G401.6 (cell line): Measurements from ENCODE around the gene ALAS2.
"Not testable (repeated sequence)": the region's sequence is repeated elsewhere in the genome, so short reads cannot be mapped to it uniquely, and the experiment has no call there.

Experiments
- FAIRE-seq: peaks from 2 replicates; lab custom pipeline; 2012; peaks lifted over from hg19 to GRCh38; lab: Jason Lieb, UNC

The ALAS2 gene

DNA sequence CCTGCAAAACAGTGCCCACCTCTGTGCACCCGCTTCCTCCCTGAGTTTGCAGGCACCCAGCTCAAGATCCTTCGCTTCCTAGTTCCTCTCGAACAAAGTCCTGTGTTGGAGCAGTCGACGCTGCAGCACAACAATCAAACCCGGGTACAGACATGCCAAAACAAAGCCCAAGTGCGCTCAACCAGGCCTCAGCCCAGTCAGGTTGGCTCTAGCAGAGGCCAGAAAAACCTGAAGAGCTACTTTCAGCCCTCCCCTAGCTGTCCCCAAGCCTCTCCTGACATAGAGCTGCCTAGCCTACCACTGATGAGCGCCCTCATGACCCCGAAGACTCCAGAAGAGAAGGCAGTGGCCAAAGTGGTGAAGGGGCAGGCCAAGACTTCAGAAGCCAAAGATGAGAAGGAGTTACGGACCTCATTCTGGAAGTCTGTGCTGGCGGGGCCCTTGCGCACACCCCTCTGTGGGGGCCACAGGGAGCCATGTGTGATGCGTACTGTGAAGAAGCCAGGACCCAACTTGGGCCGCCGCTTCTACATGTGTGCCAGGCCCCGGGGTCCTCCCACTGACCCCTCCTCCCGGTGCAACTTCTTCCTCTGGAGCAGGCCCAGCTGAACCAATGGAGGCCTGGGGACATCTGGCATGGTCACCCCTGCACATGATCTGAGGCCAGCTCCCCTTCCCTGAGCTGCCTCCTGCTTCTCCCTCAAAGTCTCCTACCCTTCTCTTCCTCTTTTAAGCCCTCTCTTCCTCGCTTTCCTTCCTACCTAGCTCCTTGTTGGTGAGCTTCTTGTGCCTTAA lies 23.8 kb downstream of the ALAS2 start:
- no peak for FAIRE-seq

DNA sequence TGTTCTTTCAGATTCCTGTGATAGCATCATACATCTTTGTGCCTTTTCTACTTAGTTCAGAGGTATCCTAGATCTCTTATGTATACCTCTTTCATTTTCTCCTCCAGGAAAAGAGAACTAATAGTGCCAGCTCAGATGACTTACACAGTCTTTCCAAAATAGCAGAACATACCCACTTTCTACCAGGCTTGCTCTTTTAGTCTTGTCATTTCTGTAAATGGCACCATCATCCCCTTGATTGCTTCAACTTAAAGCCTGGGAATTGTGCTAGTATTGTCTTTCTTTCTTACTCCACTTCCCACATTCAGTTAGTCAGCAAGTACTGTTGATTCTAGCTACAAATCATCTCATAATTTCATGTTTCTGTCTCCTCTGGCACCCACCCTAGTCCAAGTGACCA lies 25.5 kb downstream of the ALAS2 start:
- no peak for FAIRE-seq

DNA sequence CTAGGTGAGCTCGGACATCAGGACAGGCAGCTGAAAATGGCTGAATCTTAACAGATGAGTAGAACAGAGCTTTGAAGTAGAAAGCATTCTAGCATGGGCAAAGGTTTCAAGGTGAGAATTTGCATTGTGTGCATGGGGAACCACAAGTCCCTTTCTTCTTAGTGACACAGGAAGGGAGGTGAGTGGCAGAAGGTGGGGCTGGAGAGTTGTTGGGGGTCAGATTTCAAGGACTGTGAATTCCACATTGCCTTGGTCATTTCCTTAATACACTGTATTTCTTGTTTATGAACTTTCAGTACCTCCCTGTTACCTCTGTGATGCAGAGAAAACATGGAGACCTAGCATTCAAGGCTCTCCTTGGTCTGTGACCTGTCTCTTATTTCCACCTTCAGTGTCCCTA lies 26.5 kb downstream of the ALAS2 start:
- FAIRE-seq, result no peak

DNA sequence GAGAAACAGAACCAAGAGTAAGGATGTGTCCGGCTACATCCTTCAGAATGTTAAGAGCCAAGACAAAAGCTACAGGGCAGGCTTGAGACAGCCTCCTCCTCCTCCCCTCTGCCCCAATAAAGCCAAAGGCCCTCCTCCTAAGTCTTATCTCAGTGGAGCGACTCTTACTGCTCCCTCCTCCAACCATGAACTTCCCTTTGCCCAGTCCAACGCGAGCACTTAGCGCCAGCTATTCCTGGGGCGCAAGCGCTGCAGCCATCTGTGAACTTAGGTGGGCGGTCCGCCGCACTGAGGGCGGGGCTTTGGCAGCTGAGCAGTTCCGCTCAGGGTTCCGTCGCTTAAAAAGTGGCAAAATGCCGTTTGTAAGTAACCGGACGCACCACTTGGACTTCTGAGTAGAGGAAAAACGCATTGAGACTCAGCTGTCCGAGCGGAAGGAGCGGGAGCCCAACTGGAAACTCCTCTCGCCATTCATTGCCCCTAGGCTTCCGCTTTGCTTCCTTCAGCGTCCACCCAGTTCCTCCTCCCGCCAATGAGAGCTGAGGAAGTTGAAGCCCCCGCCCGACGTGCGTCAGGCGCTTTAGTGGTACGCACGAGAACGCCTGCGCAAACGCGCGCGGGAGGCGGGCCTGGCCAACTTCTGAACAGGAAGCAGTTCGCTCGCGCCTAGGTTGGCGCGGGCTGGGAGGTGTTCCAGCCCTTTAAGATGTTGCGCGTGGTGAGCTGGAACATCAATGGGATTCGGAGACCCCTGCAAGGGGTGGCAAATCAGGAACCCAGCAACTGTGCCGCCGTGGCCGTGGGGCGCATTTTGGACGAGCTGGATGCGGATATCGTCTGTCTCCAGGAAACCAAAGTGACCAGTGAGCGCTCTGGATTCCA lies 30.8 kb downstream of the ALAS2 start, which contains the start of gene APEX2:
Gene APEX2, plus strand, starts transcription at position 647 of the 882 bp plus-strand sequence. Its CDS starts 60 bp downstream, at position 707.
- FAIRE-seq, result peak; percentile 98

DNA sequence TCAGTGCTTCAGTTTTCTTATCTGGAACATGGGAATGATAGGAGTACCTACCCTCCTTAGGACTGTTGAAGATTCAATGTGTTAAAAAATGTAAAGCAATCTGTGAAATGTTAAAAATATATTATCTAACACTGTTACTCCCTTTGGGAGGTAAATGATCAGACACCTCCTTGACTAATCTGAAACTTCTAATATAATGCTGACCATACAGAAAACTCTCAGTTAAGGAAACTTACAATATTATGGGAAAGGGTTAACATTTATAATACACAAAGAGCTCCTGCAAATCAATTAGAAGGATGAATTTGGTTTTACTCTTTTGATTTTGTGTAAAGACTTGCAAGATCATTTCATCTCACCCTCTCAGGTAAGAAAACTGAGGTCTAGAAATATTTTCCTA lies 35.2 kb downstream of the ALAS2 start:
- no peak for FAIRE-seq

DNA sequence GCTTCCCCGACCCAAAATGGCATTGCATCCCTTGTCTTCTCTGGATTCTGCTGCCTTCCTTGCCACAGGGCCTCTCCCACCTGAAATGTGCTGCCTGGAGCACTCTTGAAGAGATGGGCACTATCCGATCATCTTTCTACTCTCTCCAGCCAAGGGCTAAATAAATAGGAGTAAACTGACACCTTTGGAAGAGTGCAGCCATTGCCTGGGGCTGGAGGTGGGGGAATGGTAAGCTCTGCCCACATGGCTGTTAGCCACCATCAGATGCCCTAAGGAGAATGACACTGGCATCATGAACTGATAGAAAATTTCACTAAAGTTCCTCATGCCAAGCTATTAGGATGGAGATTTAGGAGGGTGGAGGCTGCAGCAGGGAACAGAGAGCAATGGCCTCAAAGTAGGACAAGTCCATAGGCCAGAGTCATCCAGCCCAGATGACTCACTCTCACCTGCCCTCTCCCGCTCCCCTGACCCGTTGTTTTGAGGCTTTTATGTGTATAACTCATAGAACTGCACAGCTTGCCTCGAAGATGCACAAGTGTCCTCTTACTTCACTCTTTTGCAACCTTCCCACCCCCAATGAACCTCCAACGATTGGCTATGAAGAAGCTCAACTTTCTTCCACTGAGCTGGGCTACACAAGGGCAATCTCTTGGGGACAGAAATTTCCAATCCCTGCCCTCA lies 36.0 kb downstream of the ALAS2 start:
- FAIRE-seq, result no peak

DNA sequence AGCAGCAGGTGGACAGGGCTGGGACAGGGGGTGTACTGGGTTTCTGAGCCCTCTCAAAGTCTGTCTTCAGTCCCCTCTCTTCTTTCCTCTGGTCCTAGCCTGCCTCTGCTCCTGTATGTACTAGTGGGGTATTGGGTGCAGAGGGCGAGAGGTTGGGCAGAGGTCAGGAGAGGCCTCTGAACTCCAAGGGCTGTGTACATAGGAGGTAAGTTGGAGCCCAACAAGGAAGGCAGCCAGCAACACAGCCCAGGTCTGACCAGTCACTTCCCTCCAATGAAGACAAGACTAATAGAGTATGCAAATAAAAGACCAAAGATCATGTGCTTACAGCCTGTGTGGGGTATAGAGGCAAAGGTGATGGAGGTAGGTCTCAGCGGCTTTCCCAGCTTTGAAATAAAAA lies 36.7 kb downstream of the ALAS2 start, which contains the start of gene PFKFB1:
Gene PFKFB1, minus strand, starts transcription at position 90 of the 400 bp plus-strand sequence. CDS start 181 bp downstream, outside the sequence.
- no peak for FAIRE-seq

DNA sequence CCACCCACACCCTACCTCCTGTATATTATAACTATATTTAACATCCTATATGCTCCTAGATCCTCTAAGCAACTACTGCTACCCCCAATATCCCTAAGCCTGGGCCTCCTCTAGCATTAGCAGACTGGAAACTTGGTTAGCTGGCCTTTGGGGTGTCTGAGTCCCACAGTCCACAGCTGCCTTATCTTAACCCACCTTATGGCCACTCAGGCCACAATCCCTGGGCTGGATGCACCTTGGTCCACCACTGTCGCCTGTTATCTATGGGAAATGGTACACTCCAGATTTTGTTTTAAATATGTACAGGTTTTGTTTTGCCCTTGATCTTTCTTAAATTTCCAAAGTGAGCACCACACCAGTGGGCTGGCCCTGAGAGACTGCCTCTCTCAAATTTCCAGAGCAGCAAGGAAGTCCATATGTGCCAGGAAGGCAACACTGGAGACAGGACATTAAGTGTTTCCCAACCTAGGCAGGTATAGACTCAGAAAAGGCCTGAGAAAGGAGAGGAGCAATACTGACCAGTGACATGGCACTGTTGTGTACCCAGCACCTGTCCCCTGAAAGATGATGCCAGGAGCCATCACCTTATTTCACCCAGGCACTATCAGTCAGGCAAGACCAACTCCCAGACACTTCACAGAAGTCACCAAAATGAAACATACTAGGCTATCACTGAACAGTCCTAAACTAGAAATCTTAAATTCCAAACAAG lies 37.7 kb downstream of the ALAS2 start:
- no peak for FAIRE-seq

DNA sequence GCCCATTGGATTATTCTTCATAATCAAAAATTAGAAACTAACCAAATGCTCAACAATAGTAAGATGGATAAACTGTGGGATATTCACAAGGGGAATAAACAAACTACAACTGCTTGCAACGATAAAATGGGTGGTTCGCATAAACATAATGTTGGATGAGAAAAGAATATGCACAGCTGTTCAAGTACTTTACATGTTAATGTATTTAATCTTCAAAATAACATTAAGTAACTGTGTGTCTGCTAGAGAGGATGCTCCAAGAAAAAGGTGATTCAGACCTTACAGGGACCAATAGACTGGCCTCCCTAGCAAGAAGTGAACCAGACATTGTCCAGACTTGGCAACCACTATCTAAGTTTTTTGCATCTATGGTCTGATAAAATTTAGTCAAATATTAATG lies 39.1 kb downstream of the ALAS2 start:
- FAIRE-seq, result no peak

DNA sequence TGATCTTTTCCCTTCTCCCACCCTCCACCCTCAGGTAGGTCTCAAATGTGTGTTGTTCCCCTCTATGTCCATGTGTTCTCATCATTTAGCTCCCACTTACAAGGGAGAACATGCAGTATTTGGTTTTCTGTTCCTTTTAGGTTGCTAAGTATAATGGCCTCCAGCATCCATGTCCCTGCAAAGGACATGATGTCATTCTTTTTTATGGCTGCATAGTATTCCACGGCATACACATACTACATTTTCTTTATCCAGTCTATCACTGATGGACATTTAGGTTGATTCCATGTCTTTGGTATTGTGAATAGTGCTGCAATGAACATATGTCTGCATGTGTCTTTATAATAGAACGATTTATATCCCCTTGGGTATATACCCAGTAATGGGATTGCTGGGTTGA lies 47.5 kb downstream of the ALAS2 start:
- not testable (repeated sequence) for FAIRE-seq

DNA sequence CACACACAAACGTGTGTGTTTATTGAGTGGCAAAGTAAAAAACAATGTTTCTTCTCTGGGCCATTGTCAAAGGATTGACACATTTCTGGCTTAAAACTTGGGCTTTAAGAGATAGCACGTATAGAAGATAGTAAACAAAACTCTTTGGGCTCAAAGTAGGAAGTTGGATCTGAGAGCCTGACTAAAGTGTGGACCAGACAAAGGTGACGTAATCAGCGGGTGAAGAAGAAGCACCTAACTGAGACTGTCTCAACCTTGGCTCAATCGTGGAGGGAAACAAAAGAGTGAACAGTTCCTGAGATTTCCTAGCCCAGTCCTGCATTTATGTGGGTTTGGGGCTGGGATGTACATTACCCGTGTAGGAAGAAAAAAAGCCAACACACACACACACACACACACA lies 50.4 kb downstream of the ALAS2 start:
- no peak for FAIRE-seq

DNA sequence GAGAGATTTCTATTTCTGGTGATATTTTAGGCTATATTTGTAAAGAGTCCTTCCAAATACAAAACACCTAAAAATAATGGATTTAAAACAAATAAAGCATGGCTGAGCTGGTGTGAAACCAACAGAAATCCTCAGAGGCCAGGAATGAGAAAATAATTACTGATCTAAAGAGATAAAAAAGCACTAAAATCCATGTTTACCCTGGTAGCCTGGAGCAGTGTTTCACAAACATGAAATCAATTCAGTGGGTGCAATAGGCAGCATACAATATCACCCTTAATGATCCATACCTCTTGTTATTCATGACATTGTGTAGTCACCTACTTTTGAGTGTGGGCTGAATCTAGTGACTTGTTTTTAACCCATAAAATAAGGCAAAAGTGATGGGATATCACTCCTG lies 51.3 kb downstream of the ALAS2 start:
- FAIRE-seq, result no peak

DNA sequence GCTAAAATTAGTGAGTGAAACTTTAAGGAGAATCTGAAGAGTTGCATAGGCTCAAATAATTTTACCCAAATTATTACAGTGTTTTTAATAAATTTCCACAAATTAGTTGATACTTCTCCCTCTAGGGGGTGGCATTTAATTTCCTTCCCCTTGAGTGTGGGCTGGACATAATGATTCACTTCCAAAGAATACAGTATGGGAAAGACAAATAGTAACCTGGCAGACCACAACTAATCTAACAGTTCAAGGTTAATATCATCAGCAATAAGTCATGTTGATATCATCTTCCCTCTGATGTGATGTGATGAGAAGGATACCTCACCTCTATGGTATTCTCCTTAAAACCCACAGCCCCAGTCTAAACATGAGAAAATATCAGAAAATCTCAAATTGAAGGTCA lies 52.3 kb downstream of the ALAS2 start:
- FAIRE-seq, result no peak

DNA sequence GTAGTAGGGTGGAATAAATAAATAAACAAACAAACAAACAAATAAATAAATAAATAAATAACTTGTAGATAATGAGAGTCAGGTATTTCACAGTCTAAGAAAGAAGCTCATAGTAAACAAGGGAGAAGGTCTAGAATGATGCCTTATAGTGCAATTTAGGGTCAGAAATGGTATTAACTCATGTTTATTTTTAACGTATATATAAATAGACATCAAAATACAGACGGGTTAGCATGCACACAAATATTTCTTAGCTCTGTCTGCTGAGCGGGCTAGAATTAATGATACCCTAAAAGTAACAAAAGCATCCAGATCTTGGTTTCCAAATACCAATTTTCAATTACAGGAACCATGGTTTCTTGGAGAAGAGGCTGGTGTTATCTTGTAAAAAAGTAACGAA lies 53.4 kb downstream of the ALAS2 start:
- FAIRE-seq, result no peak

DNA sequence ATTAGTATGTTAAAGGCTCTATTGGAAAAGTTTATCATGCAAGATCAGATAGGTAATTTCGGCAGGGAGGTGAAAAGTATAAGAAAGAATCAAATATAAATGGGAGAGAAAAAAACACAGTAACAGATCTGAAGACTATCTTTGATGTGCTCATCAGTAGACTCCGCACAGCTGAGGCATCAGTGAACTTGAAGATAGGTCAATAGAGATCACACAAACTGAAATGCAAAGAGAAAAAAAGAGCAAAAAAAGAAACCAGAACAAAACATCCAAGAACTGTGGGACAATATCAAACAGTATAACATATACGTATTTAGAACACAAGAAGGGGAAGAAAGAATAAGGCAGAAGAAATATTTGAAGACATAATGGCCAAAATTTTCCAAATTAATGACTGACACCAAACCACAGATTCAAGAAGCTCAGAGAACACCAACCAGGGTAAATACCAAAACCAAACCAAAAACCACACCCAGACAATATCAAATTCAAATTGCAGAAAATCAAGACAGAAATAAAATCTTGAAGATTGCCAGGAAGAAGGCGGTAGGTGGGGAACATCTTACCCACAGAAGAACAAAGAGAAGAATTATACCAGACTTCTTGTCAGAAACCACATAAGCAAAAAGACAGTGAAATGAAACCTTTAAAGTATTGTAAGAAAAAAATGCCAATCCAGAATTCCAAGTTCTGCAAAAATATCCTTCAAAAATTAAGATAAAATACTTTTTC lies 65.8 kb downstream of the ALAS2 start:
- FAIRE-seq, result no peak

DNA sequence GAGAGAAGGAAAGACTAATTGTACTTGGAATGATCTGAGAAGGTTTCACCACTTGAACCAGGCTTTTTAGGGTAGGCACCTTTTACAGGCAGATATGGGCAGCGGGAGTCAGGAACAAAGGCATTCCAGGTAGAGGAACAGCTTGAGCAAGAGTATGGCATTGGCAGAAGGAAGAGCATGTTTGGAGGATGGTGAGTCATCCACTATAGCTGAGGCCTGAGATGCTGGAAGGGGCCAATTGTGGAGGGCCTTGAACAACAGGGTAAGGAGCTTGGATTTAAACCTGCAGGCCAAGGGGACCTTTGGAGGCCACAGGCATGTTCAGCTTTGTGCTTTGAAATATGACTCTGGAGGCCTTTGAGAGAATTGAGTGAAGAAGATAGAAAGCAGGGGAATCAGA lies 69.0 kb downstream of the ALAS2 start:
- FAIRE-seq, result no peak
